ENCODE data around the gene NUCB2.

Gene NUCB2

DNA sequence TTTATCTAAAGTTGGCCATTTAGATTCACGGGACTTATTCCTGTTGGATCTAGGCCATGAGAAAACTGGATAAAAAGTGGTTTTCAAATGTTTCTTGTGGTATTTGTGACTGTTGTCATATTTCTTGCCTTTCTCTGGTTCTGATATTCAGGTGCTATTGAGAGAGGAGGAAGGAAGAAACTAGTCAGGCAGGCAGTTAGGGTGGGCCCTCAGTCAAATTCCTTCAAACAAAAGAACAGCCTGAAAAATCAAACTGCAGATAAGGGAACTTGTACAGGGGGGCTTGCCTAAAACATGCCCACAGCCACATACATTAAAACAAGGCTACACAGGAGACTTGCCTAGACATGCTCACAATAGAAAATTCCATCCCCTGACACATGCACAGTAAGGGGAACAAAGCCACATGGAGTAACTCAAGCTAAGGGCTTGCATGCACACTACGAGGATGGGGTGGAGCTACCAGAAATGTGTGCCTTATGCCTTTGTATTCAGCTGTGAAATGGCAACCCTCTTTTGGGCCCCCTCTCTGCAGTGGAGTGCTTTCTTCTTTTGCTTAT lies 93.2 kb downstream of the NUCB2 start:
- H3K4me3 ChIP-seq (ENCODE audit: low read length): no peak overlapping the region
- no peak for TF ChIP-seq ZNF274 (IDR thresholded peaks at IDR 0.05; ENCODE audit: low read depth, low read length)

DNA sequence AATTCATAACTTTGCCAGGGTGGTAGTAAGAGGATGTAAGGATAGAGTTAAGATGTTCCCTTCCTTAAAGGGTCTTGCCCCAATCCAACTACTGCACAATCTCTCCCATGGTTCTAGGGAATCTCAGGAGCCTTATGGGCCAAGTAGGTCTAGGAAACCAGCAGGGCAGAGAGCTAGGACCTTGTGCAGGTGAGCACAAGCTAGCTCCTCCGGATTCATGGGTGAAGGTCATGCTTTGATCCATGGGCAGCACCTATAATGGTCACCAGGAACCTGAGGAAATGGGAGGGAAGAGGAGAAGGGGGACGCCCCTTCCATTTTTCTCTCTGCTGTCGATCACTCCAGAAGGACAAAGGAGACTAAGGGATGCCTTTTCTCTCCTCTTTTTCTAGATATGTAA lies 95.1 kb downstream of the NUCB2 start:
- no peak for TF ChIP-seq ZNF274 (IDR thresholded peaks at IDR 0.05; ENCODE audit: low read depth, low read length)
- no peak overlapping the region for H3K4me3 ChIP-seq (ENCODE audit: low read length)

DNA sequence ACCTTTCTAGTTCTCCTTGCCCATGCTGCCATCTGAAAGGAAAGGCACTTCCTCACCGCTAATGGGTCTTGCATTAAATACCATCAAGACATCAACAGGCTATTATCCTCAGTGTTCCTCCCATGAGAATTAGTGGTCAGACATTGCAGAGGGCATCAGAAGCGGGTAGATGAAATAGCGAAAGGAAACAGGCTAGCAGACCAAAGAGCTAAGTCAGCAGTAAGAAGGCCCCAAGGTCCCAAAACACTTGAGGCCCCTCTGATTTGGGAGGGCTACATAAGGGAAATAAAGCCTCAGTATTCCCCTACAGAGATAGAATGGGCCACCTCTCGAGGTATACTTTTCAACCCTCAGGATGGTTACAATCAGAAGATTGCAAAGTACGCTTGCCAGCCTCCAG lies 99.0 kb downstream of the NUCB2 start:
- TF ChIP-seq ZNF274 (IDR thresholded peaks at IDR 0.05; ENCODE audit: low read depth, low read length): no peak
- no peak overlapping the region for H3K4me3 ChIP-seq (ENCODE audit: low read length)

DNA sequence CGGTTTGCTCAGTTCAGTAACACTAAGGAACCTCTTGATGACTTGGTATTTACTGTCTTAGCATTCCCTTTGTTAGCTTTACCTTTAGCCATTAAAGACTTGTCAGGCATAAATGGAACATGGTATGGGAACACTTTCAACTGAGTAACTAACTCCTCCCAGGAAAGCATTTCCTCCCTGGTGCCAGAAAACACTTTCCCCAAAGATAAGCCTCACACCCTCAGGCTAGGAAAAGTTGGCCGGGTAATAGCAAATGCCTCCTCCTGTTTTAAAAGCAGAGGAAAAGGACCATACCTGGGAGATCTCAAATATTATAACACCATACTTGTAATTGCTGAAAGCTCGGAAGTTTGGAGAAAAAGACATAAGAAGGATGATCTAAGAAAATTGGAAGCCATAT lies 100.0 kb downstream of the NUCB2 start:
- TF ChIP-seq ZNF274 (IDR thresholded peaks at IDR 0.05; ENCODE audit: low read depth, low read length): no peak
- no peak overlapping the region for H3K4me3 ChIP-seq (ENCODE audit: low read length)

DNA sequence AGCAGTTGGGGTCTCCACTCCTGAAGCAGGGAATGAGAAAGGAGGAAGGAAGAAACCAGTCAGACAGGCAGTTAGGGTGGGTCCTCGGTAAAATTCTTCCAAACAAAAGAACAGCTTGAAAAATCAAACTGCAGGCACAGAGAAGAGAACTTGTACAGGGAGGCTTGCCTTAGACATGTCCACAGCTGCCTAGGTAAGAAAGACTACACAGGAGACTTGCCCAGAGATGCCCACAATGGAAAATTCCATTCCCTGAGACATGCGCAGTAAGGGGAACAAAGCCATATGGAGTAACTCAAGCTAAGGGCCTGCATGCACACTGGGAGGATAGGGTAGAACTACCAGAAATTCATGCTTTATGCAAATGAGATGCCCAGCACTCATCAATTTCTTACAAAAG lies 102.1 kb downstream of the NUCB2 start:
- TF ChIP-seq ZNF274 (IDR thresholded peaks at IDR 0.05; ENCODE audit: low read depth, low read length): no peak
- H3K4me3 ChIP-seq (ENCODE audit: low read length): no peak overlapping the region

DNA sequence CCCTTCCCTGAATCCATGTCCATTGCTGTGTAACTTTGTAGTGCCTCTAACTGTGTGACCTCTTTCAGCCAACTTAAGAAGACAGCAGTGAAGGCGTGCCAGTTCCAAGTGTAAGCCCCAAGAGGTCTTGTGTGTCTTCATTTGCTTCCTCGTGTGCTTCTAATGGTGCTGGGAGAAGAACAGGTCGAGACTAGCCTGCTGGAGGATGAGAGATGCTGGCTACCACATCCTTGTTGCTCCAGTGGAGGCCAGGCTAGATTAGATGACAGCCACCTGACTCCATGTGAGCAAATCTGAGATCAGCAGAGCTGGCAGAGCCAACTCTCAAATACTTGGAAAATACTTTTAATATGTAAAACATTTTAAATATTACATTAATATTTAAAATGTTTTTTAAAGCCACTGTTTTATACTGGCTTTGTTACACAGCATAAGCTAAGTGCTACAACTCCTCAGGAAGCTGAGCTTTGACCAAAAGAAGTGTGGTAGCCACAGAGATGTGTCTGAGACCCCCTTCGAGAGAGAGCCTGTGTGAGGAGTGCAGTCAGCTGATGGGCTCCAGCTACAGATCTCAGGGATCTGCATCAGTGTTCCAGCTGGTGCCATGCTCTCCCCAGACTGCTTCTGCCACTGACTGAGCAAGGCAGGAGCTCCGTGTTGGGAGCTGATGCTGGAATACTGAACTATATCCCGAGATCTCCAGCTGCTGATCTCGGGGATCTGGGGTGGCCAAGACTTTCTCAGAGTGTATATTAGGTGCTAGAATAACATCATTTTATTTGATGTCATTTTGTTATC lies 103.0 kb downstream of the NUCB2 start:
- TF ChIP-seq ZNF274 (IDR thresholded peaks at IDR 0.05; ENCODE audit: low read depth, low read length): no peak
- H3K4me3 ChIP-seq (ENCODE audit: low read length): no peak overlapping the region

DNA sequence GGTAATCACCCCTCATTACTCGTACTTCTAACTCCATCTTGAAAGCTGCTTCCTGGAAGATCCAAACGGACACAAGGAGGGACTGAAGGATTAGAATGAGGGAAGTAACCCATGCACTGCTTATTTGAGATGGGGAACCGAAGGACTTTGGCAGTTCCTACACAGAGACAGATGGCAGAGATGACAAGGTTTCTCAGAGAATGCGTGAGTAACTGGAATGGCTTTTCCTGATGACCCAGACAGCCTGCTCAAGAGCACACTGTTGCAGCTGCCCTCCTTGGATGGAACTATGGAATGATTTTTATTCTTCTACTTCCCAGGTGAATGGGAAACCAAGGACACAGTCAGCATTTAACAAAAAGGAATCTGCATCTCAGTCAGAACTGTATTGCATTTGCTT lies 104.6 kb downstream of the NUCB2 start:
- no peak for TF ChIP-seq ZNF274 (IDR thresholded peaks at IDR 0.05; ENCODE audit: low read depth, low read length)
- no peak overlapping the region for H3K4me3 ChIP-seq (ENCODE audit: low read length)
